HEK293 (cell line): ENCODE results near the gene SCUBE1.
A peak's percentile ranks its signal among the peaks of the same experiment; 100 is the strongest.

Experiments used
- CTCF ChIA-PET: fragments of 350-600 bp; formaldehyde crosslinking; extraction: SDS; loops from one replicate; lab custom pipeline; 2021; ENCODE audit warnings: antibody characterized with exemption; lab: Yijun Ruan, JAX
- POLR2A ChIA-PET: fragments of 300-600 bp; formaldehyde crosslinking; extraction: SDS; loops from one replicate; lab custom pipeline; 2020; ENCODE audit warnings: antibody characterized with exemption, inconsistent platforms; lab: Yijun Ruan, JAX
- H3K27ac ChIP-seq: fragments of 200-500 bp; sonication (Bioruptor generic); 2 replicates; pipeline ENCODE4 v1.5.1; 2014; ENCODE audit warnings: low read depth, low read length, control low read depth, inconsistent platforms; ENCODE audit errors: extremely low read depth
- H3K36me3 ChIP-seq, 2 experiments: fragments of 200-500 bp in 1 of 2; sonication (Bioruptor generic) in 1 of 2; 1 replicate in 1 of 2; 2 replicates in 1 of 2; pipeline ENCODE4 v1.5.1; 2014 to 2017; ENCODE audit warnings: inconsistent platforms in 2 of 2, low read length in 2 of 2; ENCODE audit not compliant: control insufficient read depth in 2 of 2, insufficient read depth in 1 of 2
- H3K4me1 ChIP-seq: fragments of 200-500 bp; sonication (Bioruptor generic); 2 replicates; pipeline ENCODE4 v1.5.1; 2014; ENCODE audit warnings: mild to moderate bottlenecking, low read length, inconsistent platforms; ENCODE audit not compliant: control insufficient read depth, insufficient read depth
- H3K4me3 ChIP-seq: 2 replicates; pipeline ENCODE4 v1.5.1; 2011; ENCODE audit warnings: low read depth, mild to moderate bottlenecking, control low read depth, low read length, moderate library complexity
- H3K9me3 ChIP-seq: fragments of 200-500 bp; sonication (Bioruptor generic); 2 replicates; pipeline ENCODE4 v1.5.1; 2014; ENCODE audit warnings: low read depth, low read length, inconsistent platforms; ENCODE audit not compliant: control insufficient read depth, insufficient read depth
- EGR2 ChIP-seq: fragments of 450-650 bp; formaldehyde crosslinking; IDR thresholded peaks from 2 replicates; pipeline ENCODE4 v1.5.1; 2016; ENCODE audit warnings: low read depth, missing biosample characterization, missing genetic modification characterization
- KLF1 ChIP-seq: fragments of 450-650 bp; formaldehyde crosslinking; IDR thresholded peaks from 2 replicates; pipeline ENCODE4 v1.5.1; 2016; ENCODE audit warnings: missing biosample characterization, missing genetic modification characterization
- RBAK ChIP-seq: fragments of 450-650 bp; formaldehyde crosslinking; IDR thresholded peaks from 2 replicates; pipeline ENCODE4 v1.5.1; 2016; ENCODE audit warnings: missing biosample characterization, missing genetic modification characterization
- TRIM28 ChIP-seq: IDR thresholded peaks from 2 replicates; pipeline ENCODE4 v1.6.1; 2011; ENCODE audit warnings: low read length, control low read depth, borderline replicate concordance
- TSHZ1 ChIP-seq: fragments of 450-650 bp; formaldehyde crosslinking; IDR thresholded peaks from 2 replicates; pipeline ENCODE4 v1.5.1; 2016; ENCODE audit warnings: missing biosample characterization, missing genetic modification characterization, borderline replicate concordance
- ZBTB21 ChIP-seq: fragments of 450-650 bp; formaldehyde crosslinking; IDR thresholded peaks from 2 replicates; pipeline ENCODE4 v1.5.1; 2017; ENCODE audit warnings: missing biosample characterization, missing genetic modification characterization
- ZFP37 ChIP-seq: fragments of 450-650 bp; formaldehyde crosslinking; IDR thresholded peaks from 2 replicates; pipeline ENCODE4 v1.5.1; 2016; ENCODE audit warnings: missing biosample characterization, missing genetic modification characterization
- ZFP41 ChIP-seq: fragments of 450-650 bp; formaldehyde crosslinking; IDR thresholded peaks from 2 replicates; pipeline ENCODE4 v1.5.1; 2016; ENCODE audit warnings: missing biosample characterization, missing genetic modification characterization, borderline replicate concordance
- ZNF121 ChIP-seq: fragments of 450-650 bp; formaldehyde crosslinking; IDR thresholded peaks from 2 replicates; pipeline ENCODE4 v1.5.1; 2016; ENCODE audit warnings: missing biosample characterization, missing genetic modification characterization
- ZNF214 ChIP-seq: fragments of 450-650 bp; formaldehyde crosslinking; IDR thresholded peaks from 2 replicates; pipeline ENCODE4 v1.5.1; 2017; ENCODE audit warnings: missing biosample characterization, mild to moderate bottlenecking, missing genetic modification characterization, borderline replicate concordance
- ZNF223 ChIP-seq: fragments of 450-650 bp; formaldehyde crosslinking; IDR thresholded peaks from 2 replicates; pipeline ENCODE4 v1.5.1; 2016; ENCODE audit warnings: missing biosample characterization, missing genetic modification characterization
- ZNF23 ChIP-seq: fragments of 450-650 bp; formaldehyde crosslinking; IDR thresholded peaks from 2 replicates; pipeline ENCODE4 v1.5.1; 2016; ENCODE audit warnings: missing biosample characterization, missing genetic modification characterization, borderline replicate concordance
- ZNF248 ChIP-seq: fragments of 450-650 bp; formaldehyde crosslinking; IDR thresholded peaks from 2 replicates; pipeline ENCODE4 v1.5.1; 2017; ENCODE audit warnings: missing biosample characterization, missing genetic modification characterization
- ZNF354C ChIP-seq: fragments of 450-650 bp; formaldehyde crosslinking; IDR thresholded peaks from 2 replicates; pipeline ENCODE4 v1.5.1; 2016; ENCODE audit warnings: missing biosample characterization, missing genetic modification characterization, low read depth, borderline replicate concordance
- ZNF362 ChIP-seq: fragments of 450-650 bp; formaldehyde crosslinking; IDR thresholded peaks from 2 replicates; pipeline ENCODE4 v1.5.1; 2016; ENCODE audit warnings: missing biosample characterization, missing genetic modification characterization
- ZNF416 ChIP-seq: fragments of 450-650 bp; formaldehyde crosslinking; IDR thresholded peaks from 2 replicates; pipeline ENCODE4 v1.5.1; 2016; ENCODE audit warnings: missing biosample characterization, missing genetic modification characterization
- ZNF426 ChIP-seq: fragments of 450-650 bp; formaldehyde crosslinking; IDR thresholded peaks from 2 replicates; pipeline ENCODE4 v1.5.1; 2017; ENCODE audit warnings: missing biosample characterization, missing genetic modification characterization, mild to moderate bottlenecking, inconsistent platforms, moderate library complexity
- ZNF433 ChIP-seq: fragments of 450-650 bp; formaldehyde crosslinking; IDR thresholded peaks from 2 replicates; pipeline ENCODE4 v1.5.1; 2016; ENCODE audit warnings: missing biosample characterization, missing genetic modification characterization, low read depth
- ZNF449 ChIP-seq: fragments of 450-650 bp; formaldehyde crosslinking; IDR thresholded peaks from 2 replicates; pipeline ENCODE4 v1.5.1; 2017; ENCODE audit warnings: missing biosample characterization, mild to moderate bottlenecking, missing genetic modification characterization, moderate library complexity
- ZNF521 ChIP-seq: fragments of 450-650 bp; formaldehyde crosslinking; IDR thresholded peaks from 2 replicates; pipeline ENCODE4 v1.5.1; 2017; ENCODE audit warnings: missing biosample characterization, mild to moderate bottlenecking, missing genetic modification characterization
- ZNF623 ChIP-seq: fragments of 450-650 bp; formaldehyde crosslinking; IDR thresholded peaks from 2 replicates; pipeline ENCODE4 v1.5.1; 2016; ENCODE audit warnings: missing biosample characterization, missing genetic modification characterization
- ZNF654 ChIP-seq: fragments of 450-650 bp; formaldehyde crosslinking; IDR thresholded peaks from 2 replicates; pipeline ENCODE4 v1.5.1; 2016; ENCODE audit warnings: low read depth, missing biosample characterization, missing genetic modification characterization
- TF ChIP-seq, protein P1 (sequence below): fragments of 450-650 bp; formaldehyde crosslinking; IDR thresholded peaks from 2 replicates; pipeline ENCODE4 v1.5.1; 2016; ENCODE audit warnings: missing biosample characterization, missing genetic modification characterization, low read depth
- TF ChIP-seq, protein P2 (sequence below): fragments of 450-650 bp; formaldehyde crosslinking; IDR thresholded peaks from 2 replicates; pipeline ENCODE4 v1.5.1; 2016; ENCODE audit warnings: missing biosample characterization, missing genetic modification characterization

The SCUBE1 gene

GRCh38 chr22:43244803-43245527, 98.2 kb downstream of the SCUBE1 start:
- Histone ChIP-seq H3K27ac (no peak overlapping the region), H3K4me3 (no peak overlapping the region), H3K9me3 (no peaks in the 10 kb centered on the region), H3K36me3 (no peaks in the 10 kb centered on the region), H3K4me1 (no peaks in the 10 kb centered on the region)
- ChIA-PET CTCF (no interaction called here), POLR2A (no interaction called here)
- TF ChIP-seq ZNF248 (no peak), ZFP41 (tag by site-specific recombination) (no peak), ZFP37 (tag by site-specific recombination) (no peak), KLF1 (tag by site-specific recombination) (peak; percentile 65; the same call in 1 of the 2 replicates), ZNF416 (tag by site-specific recombination) (no peak)

- TF ChIP-seq TRIM28 (no peak), ZNF521 (tag by site-specific recombination) (no peak), ZNF223 (no peak), RBAK (tag by site-specific recombination) (no peak), ZNF214 (tag by site-specific recombination) (no peak), ZBTB21 (tag by site-specific recombination) (no peak), ZNF654 (tag by site-specific recombination) (no peak), ZNF449 (tag by site-specific recombination) (no peak), TSHZ1 (tag by site-specific recombination) (no peak), ZNF426 (no peak), ZNF121 (tag by site-specific recombination) (no peak), ZNF23 (tag by site-specific recombination) (no peak), ZNF433 (no peak), ZNF354C (tag by site-specific recombination) (no peak), ZNF623 (tag by site-specific recombination) (no peak), EGR2 (tag by site-specific recombination) (no peak), ZNF362 (tag by site-specific recombination) (no peak)
- TF ChIP-seq, protein P1, sequence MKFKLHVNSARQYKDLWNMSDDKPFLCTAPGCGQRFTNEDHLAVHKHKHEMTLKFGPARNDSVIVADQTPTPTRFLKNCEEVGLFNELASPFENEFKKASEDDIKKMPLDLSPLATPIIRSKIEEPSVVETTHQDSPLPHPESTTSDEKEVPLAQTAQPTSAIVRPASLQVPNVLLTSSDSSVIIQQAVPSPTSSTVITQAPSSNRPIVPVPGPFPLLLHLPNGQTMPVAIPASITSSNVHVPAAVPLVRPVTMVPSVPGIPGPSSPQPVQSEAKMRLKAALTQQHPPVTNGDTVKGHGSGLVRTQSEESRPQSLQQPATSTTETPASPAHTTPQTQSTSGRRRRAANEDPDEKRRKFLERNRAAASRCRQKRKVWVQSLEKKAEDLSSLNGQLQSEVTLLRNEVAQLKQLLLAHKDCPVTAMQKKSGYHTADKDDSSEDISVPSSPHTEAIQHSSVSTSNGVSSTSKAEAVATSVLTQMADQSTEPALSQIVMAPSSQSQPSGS = no peak
- TF ChIP-seq, protein P2, sequence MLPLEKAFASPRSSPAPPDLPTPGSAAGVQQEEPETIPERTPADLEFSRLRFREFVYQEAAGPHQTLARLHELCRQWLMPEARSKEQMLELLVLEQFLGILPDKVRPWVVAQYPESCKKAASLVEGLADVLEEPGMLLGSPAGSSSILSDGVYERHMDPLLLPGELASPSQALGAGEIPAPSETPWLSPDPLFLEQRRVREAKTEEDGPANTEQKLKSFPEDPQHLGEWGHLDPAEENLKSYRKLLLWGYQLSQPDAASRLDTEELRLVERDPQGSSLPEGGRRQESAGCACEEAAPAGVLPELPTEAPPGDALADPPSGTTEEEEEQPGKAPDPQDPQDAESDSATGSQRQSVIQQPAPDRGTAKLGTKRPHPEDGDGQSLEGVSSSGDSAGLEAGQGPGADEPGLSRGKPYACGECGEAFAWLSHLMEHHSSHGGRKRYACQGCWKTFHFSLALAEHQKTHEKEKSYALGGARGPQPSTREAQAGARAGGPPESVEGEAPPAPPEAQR = no peak
- ChIA-PET POLR2A (no interaction called here), CTCF (interaction anchor here (0.6 to 2.1 kb wide), 3 partner anchors 29 to 768 kb away, joined by 3 to 6 read pairs (median 3); no protein-coding TSS in a partner anchor)
- Histone ChIP-seq H3K9me3 (no peaks in the 10 kb centered on the region), H3K4me3 (no peak overlapping the region), H3K4me1 (no peaks in the 10 kb centered on the region), H3K36me3 (no peaks in the 10 kb centered on the region), H3K27ac (no peak overlapping the region)
These were observed 98.8 kb downstream of the SCUBE1 start for GRCh38 chr22:43244402-43244801.
